Smooth muscle cell of the brain vasculature (primary cell): ENCODE measurements around the gene DEPDC1B.
"Not testable (repeated sequence)": the region's sequence is repeated elsewhere in the genome, so short reads cannot be mapped to it uniquely, and the experiment has no call there.

Experiments used
- DNase-seq: peaks from one replicate; pipeline ENCODE4 v3.0.0-alpha.2; 2012; ENCODE audit warnings: low read depth, low spot score

DEPDC1B gene

GRCh38 chr5:60649288-60649917 is 50.6 kb downstream of the DEPDC1B start:
- DNase-seq = peak; percentile 15

GRCh38 chr5:60648175-60648574 is 51.8 kb downstream of the DEPDC1B start:
- DNase-seq = no peak

- DNase-seq = no peak
Observed at GRCh38 chr5:60640901-60641300, 59.1 kb downstream of the DEPDC1B start.

- no peak for DNase-seq
Observed at GRCh38 chr5:60639544-60639943, 60.4 kb downstream of the DEPDC1B start.

GRCh38 chr5:60638300-60638699 is 61.7 kb downstream of the DEPDC1B start:
- DNase-seq = no peak

GRCh38 chr5:60636644-60637043 is 63.3 kb downstream of the DEPDC1B start:
- DNase-seq = no peak

- no peak for DNase-seq
Observed at GRCh38 chr5:60636001-60636400, 64.0 kb downstream of the DEPDC1B start.

- DNase-seq = no peak
Observed at GRCh38 chr5:60634051-60634450, 65.9 kb downstream of the DEPDC1B start.

- peak; percentile 64 for DNase-seq
Observed at GRCh38 chr5:60633341-60633740, 66.6 kb downstream of the DEPDC1B start.

- DNase-seq = no peak
Observed at GRCh38 chr5:60632153-60632552, 67.8 kb downstream of the DEPDC1B start.

- DNase-seq = no peak
Observed at GRCh38 chr5:60630836-60631235, 69.1 kb downstream of the DEPDC1B start.

- no peak for DNase-seq
Observed at GRCh38 chr5:60630179-60630578, 69.8 kb downstream of the DEPDC1B start.

- DNase-seq = not testable (repeated sequence)
Observed at GRCh38 chr5:60624875-60625274, 75.1 kb downstream of the DEPDC1B start.

- DNase-seq = not testable (repeated sequence)
Observed at GRCh38 chr5:60620752-60621151, 79.2 kb downstream of the DEPDC1B start.

- DNase-seq = no peak
Observed at GRCh38 chr5:60613826-60614225, 86.1 kb downstream of the DEPDC1B start.

- no peak for DNase-seq
Observed at GRCh38 chr5:60611099-60611740, 88.7 kb downstream of the DEPDC1B start.

GRCh38 chr5:60604771-60605170 is 95.2 kb downstream of the DEPDC1B start:
- peak; percentile 21 for DNase-seq

GRCh38 chr5:60598424-60598823 is 101.5 kb downstream of the DEPDC1B start:
- DNase-seq = no peak

- no peak for DNase-seq
Observed at GRCh38 chr5:60597572-60598320, 102.2 kb downstream of the DEPDC1B start.

- no peak for DNase-seq
Observed at GRCh38 chr5:60594715-60595477, 105.1 kb downstream of the DEPDC1B start.

- no peak for DNase-seq
Observed at GRCh38 chr5:60590172-60590571, 109.8 kb downstream of the DEPDC1B start.

- not testable (repeated sequence) for DNase-seq
Observed at GRCh38 chr5:60587312-60587711, 112.7 kb downstream of the DEPDC1B start.
